COLO829 (cell line): ENCODE results near the gene DDB1.

ENCODE experiments used
- DNase-seq: peaks from one replicate; pipeline ENCODE4 v3.0.0; 2012; ENCODE audit warnings: low spot score

DDB1 gene

GRCh38 chr11:61332797-61333549 lies at the start of gene DDB1, which contains the start of gene TKFC:
TSS of gene DDB1 (minus strand) at chr11:61333105. CDS start at chr11:61332968, 137 bp downstream.
TSS of gene TKFC (plus strand) at chr11:61333228. CDS start at chr11:61334729, 1,501 bp downstream.
- peak; percentile 96 for DNase-seq

DNA sequence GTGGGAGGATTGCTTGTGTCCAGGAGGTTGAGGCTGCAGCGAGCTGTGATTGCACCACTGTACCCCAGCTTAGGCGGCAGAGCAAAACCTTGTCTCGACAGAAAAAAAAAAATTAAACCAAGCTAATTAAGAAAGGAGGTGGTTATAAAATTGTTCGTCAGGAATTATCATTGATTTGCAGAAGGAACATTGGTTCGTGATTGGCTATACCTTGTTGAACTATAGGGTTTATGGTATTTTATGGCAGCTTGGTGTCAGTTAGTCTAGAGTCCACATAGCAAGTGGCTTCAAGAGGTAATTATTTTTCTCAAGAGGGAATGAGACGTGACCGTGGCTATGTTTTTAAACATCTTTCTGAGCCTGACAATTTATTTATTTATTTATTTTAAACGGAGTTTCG lies 48.0 kb upstream of the DDB1 start:
- DNase-seq, result no peak

- DNase-seq, result peak; percentile 56
Observed at GRCh38 chr11:61378713-61379313, 45.9 kb upstream of the DDB1 start.

- no peak for DNase-seq
Observed at GRCh38 chr11:61377461-61378160, 44.7 kb upstream of the DDB1 start.

GRCh38 chr11:61375761-61376108 lies 42.8 kb upstream of the DDB1 start:
- no peak for DNase-seq

DNA sequence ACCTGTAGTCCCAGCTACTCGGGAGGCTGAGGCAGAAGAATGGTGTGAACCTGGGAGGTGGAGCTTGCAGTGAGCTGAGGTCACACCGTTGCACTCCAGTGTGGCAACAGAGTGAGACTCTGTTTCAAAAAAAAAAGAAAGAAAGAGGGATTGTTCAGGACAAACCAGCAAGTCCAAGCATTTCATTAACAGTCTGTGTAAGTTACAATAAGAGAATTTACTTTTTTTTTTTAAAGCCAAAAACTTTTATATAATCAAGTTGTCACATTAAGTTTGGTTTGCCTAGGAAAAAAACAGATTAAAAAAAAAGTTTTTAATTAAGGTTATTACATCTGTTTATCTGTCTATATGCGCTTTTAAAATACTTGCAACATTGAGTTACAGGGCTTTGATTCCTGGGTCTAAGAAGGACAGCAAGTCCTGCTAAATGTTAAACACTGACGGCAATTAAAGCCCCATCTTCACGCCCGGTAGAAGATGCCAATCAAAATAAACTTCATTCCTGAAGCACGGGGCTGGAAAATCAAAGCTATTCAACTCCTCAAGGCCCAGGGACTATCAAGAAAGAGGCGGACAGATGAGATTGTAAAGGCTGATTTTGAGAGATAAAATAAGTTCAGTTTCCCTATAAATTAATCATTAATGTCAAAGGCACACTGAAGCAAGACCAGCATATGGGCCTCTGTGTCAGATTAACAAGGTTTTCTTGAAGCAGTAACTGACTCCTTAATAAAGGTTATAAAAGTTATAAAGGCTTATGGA lies 39.9 kb upstream of the DDB1 start:
- no peak for DNase-seq

DNA sequence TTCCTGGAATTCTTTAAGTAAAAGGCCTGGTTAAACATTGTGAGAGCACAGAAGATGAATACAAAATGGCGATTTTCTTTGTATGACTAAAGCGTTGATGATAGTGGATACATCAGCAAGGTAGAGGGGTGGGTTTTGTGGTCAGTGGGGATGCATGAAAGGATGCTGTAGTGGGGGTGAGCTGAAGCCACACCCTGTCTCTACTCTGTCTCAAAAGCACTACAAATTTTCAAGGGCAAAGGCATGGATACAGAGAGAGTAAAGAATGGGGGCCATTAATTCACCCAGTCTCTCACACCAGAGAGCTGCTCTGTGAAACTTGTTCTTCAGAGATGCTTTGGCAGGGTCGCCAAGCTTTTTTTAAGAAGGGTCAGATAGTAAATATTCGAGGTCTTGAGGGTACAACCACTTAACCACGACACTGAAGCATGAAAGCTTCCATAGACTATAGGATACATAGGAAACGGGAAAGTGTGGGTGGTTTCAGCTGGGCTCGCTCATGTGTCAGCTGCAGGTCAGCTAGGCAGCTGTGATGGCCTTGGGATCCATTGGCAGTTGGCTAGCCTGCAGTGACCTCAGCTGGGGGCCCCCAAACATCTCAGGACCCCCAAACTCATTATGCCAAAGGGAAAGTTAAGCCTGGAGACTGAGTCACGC lies 37.6 kb upstream of the DDB1 start:
- no peak for DNase-seq

- no peak for DNase-seq
Observed at GRCh38 chr11:61369372-61370348, 36.8 kb upstream of the DDB1 start.

DNA sequence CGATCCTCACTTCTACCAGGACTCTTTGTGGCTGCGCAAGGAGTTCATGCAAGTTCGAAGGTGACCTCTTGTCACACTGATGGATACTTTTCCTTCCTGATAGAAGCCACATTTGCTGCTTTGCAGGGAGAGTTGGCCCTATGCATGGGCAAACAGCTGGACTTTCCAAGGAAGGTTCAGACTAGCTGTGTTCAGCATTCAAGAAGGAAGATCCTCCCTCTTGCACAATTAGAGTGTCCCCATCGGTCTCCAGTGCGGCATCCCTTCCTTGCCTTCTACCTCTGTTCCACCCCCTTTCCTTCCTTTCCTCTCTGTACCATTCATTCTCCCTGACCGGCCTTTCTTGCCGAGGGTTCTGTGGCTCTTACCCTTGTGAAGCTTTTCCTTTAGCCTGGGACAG lies 35.7 kb upstream of the DDB1 start:
- DNase-seq, result no peak

- DNase-seq, result no peak
Observed at GRCh38 chr11:61367406-61367805, 34.5 kb upstream of the DDB1 start.

GRCh38 chr11:61364012-61364675 lies 31.2 kb upstream of the DDB1 start:
- no peak for DNase-seq

GRCh38 chr11:61362542-61362875 lies 29.6 kb upstream of the DDB1 start:
- DNase-seq, result peak; percentile 48

DNA sequence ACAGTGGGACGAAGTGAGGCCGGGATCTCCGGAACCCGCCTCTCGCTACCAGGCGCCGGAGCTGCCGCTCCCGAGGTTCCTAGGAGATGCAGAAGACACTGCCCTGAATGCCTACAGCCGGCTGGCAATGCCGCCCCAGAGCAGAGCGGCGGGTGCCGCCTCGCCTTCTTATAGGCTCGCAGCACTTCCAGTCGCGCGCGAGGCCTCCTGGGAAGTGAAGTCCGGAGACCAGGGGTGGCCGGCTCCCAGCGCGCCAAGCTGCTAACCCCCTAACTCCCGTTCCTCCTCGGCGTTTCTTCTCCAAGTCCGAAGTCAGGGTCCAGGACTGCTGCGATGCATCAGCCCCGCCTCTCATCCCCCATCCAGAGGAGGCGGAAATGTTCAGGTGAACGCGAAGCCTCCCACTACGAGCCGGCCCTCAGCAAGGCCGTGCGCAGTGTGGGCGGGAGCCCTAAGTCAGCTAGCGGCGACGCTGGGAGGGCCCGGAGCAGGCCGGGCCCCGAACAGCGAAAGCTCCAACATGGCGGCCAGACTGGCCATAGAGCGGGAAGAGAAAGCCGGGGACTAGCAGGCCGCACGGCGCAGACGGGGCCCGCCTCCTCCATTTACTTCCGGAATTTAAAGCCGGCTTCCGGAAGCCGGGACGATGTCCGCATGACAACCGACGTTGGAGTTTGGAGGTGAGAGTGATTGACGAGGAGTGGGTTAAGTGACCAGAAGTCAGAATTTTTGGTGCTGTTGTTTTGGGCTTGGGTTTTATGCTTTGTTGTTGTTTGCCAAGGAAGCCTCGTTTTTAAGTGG lies 29.0 kb upstream of the DDB1 start, which contains the start of the genes CYB561A3 and TMEM138:
Gene CYB561A3 (minus strand): TSS at position 142 of the 801 bp plus-strand sequence. CDS start 5,169 bp downstream, outside the sequence.
Gene TMEM138 (plus strand): TSS at position 634 of the 801 bp plus-strand sequence. CDS start 2,017 bp downstream, outside the sequence.
- peak; percentile 95 for DNase-seq

GRCh38 chr11:61361237-61361740 lies 28.4 kb upstream of the DDB1 start:
- no peak for DNase-seq

- no peak for DNase-seq
Observed at GRCh38 chr11:61359516-61359915, 26.6 kb upstream of the DDB1 start.

DNA sequence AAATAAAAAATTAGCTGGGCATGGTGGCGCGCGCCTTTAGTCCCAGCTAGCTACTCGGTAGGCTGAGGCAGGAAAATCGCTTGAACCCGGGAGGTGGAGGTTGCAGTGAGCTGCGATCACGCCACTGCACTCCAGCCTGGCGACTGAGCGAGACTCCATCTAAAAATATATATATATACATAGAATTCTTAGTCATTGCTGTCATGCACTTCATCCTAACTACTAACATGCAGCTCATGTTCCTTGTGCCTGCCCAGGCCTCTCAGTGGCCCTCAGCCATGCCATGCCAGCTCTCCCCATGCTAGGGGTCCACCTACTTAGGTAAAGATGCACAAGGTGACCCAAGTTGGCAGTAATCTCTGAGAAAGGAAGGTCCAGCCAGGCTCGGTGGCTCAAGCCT lies 25.7 kb upstream of the DDB1 start:
- DNase-seq, result no peak

GRCh38 chr11:61357894-61358239 lies 25.0 kb upstream of the DDB1 start:
- DNase-seq, result no peak

GRCh38 chr11:61357233-61357893 lies 24.5 kb upstream of the DDB1 start:
- DNase-seq, result no peak
